Fibroblast of lung (primary cell): ENCODE measurements around the gene COL25A1.

ENCODE experiments used
- EZH2 ChIP-seq: IDR thresholded peaks from 2 replicates; pipeline ENCODE4 v1.5.1; 2012; ENCODE audit warnings: low read length, control low read depth, mild to moderate bottlenecking; ENCODE audit errors: missing control alignments
- TF ChIP-seq, protein P1 (sequence below), 2 donors: IDR thresholded peaks in 1 of 2; conservative IDR thresholded peaks in 1 of 2; 1 replicate in 1 of 2; 2 replicates in 1 of 2; pipeline ENCODE4 v1.5.1; 2011 to 2012; ENCODE audit warnings: low read length in 2 of 2, control low read depth in 1 of 2, inconsistent platforms in 1 of 2, low read depth in 1 of 2, mild to moderate bottlenecking in 1 of 2

DNA sequence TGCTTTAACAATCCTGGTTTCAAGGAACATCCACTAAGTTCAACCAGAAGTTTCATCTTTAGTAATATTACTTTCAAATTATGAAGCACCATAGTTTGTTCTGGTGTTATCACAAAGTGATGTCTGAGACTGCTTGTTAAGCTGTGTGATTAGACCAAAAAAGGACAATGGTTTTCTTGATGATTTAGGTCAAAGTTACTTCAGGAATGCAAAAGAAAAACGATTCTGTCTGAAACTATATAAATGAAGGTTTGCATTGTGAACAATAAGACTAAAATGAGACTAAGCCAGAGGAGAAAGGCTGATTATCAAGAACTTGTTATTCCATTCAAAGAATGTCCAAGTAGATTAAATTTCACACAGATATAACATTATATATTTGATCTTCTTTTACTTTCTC, 417.2 kb downstream of the COL25A1 start:
- TF ChIP-seq, protein P1, sequence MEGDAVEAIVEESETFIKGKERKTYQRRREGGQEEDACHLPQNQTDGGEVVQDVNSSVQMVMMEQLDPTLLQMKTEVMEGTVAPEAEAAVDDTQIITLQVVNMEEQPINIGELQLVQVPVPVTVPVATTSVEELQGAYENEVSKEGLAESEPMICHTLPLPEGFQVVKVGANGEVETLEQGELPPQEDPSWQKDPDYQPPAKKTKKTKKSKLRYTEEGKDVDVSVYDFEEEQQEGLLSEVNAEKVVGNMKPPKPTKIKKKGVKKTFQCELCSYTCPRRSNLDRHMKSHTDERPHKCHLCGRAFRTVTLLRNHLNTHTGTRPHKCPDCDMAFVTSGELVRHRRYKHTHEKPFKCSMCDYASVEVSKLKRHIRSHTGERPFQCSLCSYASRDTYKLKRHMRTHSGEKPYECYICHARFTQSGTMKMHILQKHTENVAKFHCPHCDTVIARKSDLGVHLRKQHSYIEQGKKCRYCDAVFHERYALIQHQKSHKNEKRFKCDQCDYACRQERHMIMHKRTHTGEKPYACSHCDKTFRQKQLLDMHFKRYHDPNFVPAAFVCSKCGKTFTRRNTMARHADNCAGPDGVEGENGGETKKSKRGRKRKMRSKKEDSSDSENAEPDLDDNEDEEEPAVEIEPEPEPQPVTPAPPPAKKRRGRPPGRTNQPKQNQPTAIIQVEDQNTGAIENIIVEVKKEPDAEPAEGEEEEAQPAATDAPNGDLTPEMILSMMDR (conservative IDR thresholded peaks at IDR 0.05 in 1 of 2, IDR thresholded peaks at IDR 0.05 in 1 of 2; ENCODE audit: low read depth in 1 of 2, low read length in 2 of 2) = no peak
- TF ChIP-seq EZH2 = no peak
